ENCODE data around the gene PLCD1. TPM values are rescaled to one million over a fixed set of nuclear protein-coding genes. Genes with fewer than 3 reads are reported as not detected.
"Not testable (repeated sequence)": the region's sequence is repeated elsewhere in the genome, so short reads cannot be mapped to it uniquely, and the experiment has no call there.

The PLCD1 gene
- total and polyA plus RNA-seq, 5 donors from 2014 or later = 26.2 to 47.5 (median 29.7) TPM

DNA sequence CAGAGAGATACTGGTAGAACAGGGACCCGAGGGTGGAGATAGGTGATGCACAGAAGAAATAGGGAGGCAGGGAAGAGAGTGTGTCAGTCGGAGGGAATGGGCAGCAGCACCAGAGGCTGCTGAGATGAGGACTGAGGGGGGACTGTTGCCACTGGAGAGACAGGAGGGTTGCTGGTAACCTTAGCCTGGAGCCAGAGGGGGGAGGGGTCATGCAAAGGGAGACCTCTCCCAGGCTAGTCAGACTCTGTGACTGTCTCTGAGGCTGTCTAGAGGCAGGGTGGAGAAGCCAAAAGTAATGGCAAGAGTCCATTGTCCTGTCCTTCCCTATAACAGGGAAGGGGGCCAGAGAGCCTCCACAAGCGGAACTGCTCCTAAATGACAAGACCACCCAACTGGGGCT lies 7.5 kb upstream of the PLCD1 start:
- peak overlapping the region in 1 of 3 donors; percentile 90 for H3K27ac Mint-ChIP-seq
- peaks cover 17 to 39% (median 29%) of the 10 kb centered on the region in 4 donors for H3K4me1 Mint-ChIP-seq
- ATAC-seq (ENCODE audit: low read depth in 2 of 2) (no peak), DNase-seq (no peak)
- Histone ChIP-seq H3K36me3 (ENCODE audit: control insufficient read depth, insufficient read depth, low read length) (no peaks in the 10 kb centered on the region), H3K27ac (ENCODE audit: insufficient read depth, low read length, poor library complexity, severe bottlenecking) (no peak overlapping the region), H3K4me3 (ENCODE audit: low read depth, low read length) (no peak overlapping the region), H3K9me3 (ENCODE audit: control insufficient read depth in 2 of 2, low read length in 2 of 2) (no peaks in the 10 kb centered on the region), H3K4me1 (ENCODE audit: control insufficient read depth, insufficient read depth, low read length, poor library complexity, severe bottlenecking) (peaks cover 30% of the 10 kb centered on the region), H3K27me3 (ENCODE audit: control insufficient read depth, insufficient read depth, low read length) (no peaks in the 10 kb centered on the region)
- peaks cover 13% of the 10 kb centered on the region for H3K27me3 Mint-ChIP-seq
- H3K9me3 Mint-ChIP-seq = peaks cover 0 to 8% (median 0%) of the 10 kb centered on the region in 7 donors
- H3K36me3 Mint-ChIP-seq = no peaks in the 10 kb centered on the region
- peak overlapping the region in 2 of 4 donors; percentile 16 to 61 for H3K4me3 Mint-ChIP-seq

DNA sequence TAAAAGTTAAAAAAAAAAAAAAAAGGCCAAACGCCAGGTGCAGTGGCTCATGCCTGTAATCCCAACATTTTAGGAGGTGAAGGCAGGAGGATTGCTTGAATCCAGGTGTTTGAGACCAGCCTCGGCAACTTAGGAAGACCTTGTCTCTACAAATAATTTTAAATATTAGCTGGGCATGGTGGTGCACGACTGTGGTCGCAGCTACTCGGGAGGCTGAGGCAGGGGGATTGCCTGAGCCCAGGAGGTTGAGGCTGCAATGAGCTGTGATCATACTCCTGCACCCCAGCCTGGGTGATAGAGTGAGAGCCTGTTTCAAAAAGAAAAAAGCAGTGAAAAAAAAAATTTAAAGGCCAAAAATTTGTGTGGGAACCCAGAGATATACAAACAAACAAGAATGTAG lies 6.8 kb upstream of the PLCD1 start:
- H3K9me3 Mint-ChIP-seq = peaks cover 0 to 8% (median 0%) of the 10 kb centered on the region in 7 donors
- H3K4me1 Mint-ChIP-seq = peaks cover 17 to 45% (median 32%) of the 10 kb centered on the region in 4 donors
- H3K9me3 ChIP-seq (ENCODE audit: control insufficient read depth in 2 of 2, low read length in 2 of 2) = no peaks in the 10 kb centered on the region
- peak overlapping the region in 1 of 3 donors; percentile 31 for H3K27ac Mint-ChIP-seq
- no peak overlapping the region for H3K4me3 ChIP-seq (ENCODE audit: low read depth, low read length)
- DNase-seq (no peak), ATAC-seq (ENCODE audit: low read depth in 2 of 2) (no peak)
- H3K36me3 Mint-ChIP-seq = no peaks in the 10 kb centered on the region
- H3K27me3 ChIP-seq (ENCODE audit: control insufficient read depth, insufficient read depth, low read length) = no peaks in the 10 kb centered on the region
- H3K4me3 Mint-ChIP-seq = peak overlapping the region in 1 of 4 donors; percentile 61
- H3K4me1 ChIP-seq (ENCODE audit: control insufficient read depth, insufficient read depth, low read length, poor library complexity, severe bottlenecking) = peaks cover 34% of the 10 kb centered on the region
- H3K36me3 ChIP-seq (ENCODE audit: control insufficient read depth, insufficient read depth, low read length) = no peaks in the 10 kb centered on the region
- peaks cover 14% of the 10 kb centered on the region for H3K27me3 Mint-ChIP-seq
- no peak overlapping the region for H3K27ac ChIP-seq (ENCODE audit: insufficient read depth, low read length, poor library complexity, severe bottlenecking)

DNA sequence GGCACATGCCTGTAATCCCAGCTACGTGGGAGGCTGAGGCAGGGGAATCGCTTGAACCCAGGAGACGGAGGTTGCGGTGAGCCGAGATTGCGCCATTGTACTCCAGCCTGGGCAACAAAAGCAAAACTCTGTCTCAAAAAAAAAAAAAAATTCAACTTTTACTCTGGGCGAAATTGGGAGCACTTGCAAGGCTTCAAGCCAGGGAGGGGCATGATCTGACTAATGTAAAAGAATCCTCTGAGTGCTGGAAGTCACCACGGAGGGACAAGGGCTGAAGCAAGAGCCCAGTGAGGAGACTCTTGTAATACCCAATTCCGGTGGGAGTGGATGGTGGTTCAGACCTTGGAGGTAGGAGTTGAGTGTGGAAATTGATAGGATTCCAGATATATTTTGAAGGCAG lies 4.9 kb upstream of the PLCD1 start:
- Mint-ChIP-seq H3K4me1 (peaks cover 12 to 48% (median 28%) of the 10 kb centered on the region in 4 donors), H3K27me3 (peaks cover 13% of the 10 kb centered on the region)
- not testable (repeated sequence) for H3K4me3 ChIP-seq (ENCODE audit: low read depth, low read length); H3K27ac Mint-ChIP-seq; H3K27me3 ChIP-seq (ENCODE audit: control insufficient read depth, insufficient read depth, low read length); H3K27ac ChIP-seq (ENCODE audit: insufficient read depth, low read length, poor library complexity, severe bottlenecking); ATAC-seq (ENCODE audit: low read depth in 2 of 2); H3K9me3 Mint-ChIP-seq; H3K36me3 ChIP-seq (ENCODE audit: control insufficient read depth, insufficient read depth, low read length); H3K36me3 Mint-ChIP-seq; DNase-seq; H3K9me3 ChIP-seq (ENCODE audit: control insufficient read depth in 2 of 2, low read length in 2 of 2); H3K4me3 Mint-ChIP-seq
- H3K4me1 ChIP-seq (ENCODE audit: control insufficient read depth, insufficient read depth, low read length, poor library complexity, severe bottlenecking) = peaks cover 44% of the 10 kb centered on the region

DNA sequence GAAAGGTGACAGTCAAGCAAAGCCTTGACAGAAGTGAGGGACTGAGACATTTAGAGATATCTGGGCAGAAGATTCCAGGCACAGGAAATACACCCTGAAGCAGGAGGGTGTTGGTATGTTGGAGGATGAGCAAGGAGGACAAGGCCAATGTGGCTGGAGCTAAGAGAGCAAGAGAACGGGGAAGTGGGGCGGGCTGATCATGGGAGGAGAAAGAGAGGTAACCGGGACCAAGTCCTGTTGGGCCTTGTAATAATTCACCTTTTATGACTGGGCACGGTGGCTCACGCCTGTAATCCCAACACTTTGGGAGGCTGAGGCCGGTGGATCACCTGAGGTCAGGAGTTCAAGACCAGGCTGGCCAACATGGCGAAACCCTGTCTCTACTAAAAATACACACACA lies 4.1 kb upstream of the PLCD1 start:
- H3K27me3 Mint-ChIP-seq; DNase-seq; H3K9me3 Mint-ChIP-seq; ATAC-seq (ENCODE audit: low read depth in 2 of 2); H3K27ac ChIP-seq (ENCODE audit: insufficient read depth, low read length, poor library complexity, severe bottlenecking); H3K36me3 Mint-ChIP-seq; H3K27me3 ChIP-seq (ENCODE audit: control insufficient read depth, insufficient read depth, low read length); H3K9me3 ChIP-seq (ENCODE audit: control insufficient read depth in 2 of 2, low read length in 2 of 2); H3K4me3 ChIP-seq (ENCODE audit: low read depth, low read length); H3K36me3 ChIP-seq (ENCODE audit: control insufficient read depth, insufficient read depth, low read length): not testable (repeated sequence)
- Mint-ChIP-seq H3K4me3 (peak overlapping the region in 1 of 4 donors; percentile 77), H3K27ac (peak overlapping the region in 2 of 3 donors; percentile 52 to 90), H3K4me1 (peaks cover 8 to 42% (median 24%) of the 10 kb centered on the region in 4 donors)
- peaks cover 42% of the 10 kb centered on the region for H3K4me1 ChIP-seq (ENCODE audit: control insufficient read depth, insufficient read depth, low read length, poor library complexity, severe bottlenecking)

DNA sequence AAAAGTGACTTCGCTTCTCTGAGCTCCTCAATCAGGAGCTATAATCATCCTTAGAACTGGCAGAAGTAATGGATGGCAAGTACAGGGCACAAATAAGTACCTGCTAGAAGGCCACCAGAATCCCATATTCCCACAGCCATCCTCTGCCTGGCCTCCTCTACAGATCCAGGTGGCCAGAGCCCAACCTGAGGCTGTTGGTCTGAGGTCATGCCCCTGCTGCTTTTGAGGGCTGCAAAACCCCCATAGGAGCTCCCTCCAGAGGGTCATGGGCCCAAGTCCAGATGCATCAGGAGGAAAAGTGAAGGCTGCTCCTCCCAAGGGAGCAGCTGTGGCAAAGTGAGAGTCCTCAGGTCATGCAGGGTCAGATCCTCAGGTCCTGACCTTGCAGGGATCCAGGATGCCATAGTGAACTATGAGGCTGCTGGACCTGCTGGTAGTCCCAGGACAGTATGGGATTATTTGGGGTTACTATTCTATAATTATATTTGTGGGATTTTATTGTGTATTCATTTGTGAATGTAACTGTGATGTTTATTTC lies 3.0 kb upstream of the PLCD1 start:
- no peak for ATAC-seq (ENCODE audit: low read depth in 2 of 2)
- Mint-ChIP-seq H3K36me3 (no peaks in the 10 kb centered on the region), H3K4me1 (peaks cover 0 to 41% (median 20%) of the 10 kb centered on the region in 4 donors), H3K4me3 (peak overlapping the region in 1 of 4 donors; percentile 84), H3K9me3 (no peaks in the 10 kb centered on the region), H3K27ac (no peak overlapping the region), H3K27me3 (peaks cover 16% of the 10 kb centered on the region)
- no peak for DNase-seq
- Histone ChIP-seq H3K27me3 (ENCODE audit: control insufficient read depth, insufficient read depth, low read length) (no peaks in the 10 kb centered on the region), H3K27ac (ENCODE audit: insufficient read depth, low read length, poor library complexity, severe bottlenecking) (no peak overlapping the region), H3K9me3 (ENCODE audit: control insufficient read depth in 2 of 2, low read length in 2 of 2) (no peaks in the 10 kb centered on the region), H3K4me3 (ENCODE audit: low read depth, low read length) (no peak overlapping the region), H3K36me3 (ENCODE audit: control insufficient read depth, insufficient read depth, low read length) (no peaks in the 10 kb centered on the region), H3K4me1 (ENCODE audit: control insufficient read depth, insufficient read depth, low read length, poor library complexity, severe bottlenecking) (peaks cover 31% of the 10 kb centered on the region)

DNA sequence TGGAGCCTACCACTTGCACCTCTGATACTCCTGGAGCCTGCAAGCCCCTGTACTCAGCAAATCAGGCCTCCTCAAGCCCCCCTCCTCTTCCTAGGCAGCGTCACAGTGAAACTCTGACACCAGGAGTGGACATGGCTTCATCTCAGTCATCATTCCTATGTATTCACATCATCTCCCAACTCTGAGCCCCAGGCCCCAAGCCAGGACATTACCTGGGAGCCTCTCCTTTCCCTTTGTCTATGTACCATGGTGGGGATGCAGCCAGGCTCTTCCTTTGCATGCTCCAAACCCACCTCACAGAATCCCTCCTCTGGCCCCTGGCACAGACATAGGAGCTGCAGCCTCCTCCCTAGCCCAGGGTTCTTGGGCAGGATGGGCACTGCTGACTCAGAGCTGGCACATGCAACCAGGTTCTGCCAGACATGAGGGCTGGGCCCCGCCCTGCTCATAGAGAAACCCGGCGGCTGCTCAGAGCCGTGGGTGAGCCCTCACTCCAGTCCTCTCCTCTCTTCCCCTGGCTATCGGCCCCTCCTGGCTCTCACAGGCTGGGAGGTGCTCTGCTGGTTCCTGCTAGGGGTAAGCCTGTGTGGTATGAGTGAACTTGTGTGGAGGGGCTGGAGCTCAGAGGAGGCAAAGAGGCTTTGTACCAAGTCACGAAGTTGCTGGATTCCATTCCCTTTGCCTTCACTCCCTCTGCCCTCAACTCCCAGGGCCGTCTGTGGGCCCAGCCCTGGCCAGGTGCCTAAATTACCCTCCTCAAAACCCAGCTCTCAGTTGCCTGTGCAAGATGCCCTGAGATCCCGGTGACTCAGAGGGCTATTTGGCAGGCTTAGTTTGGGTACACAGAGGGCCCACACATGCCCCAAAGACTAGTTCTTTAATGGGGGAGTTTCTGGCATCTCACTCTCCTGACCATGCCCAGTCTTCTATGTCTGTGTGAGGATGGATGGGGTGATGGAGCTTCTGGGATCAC lies 1.9 kb upstream of the PLCD1 start:
- Mint-ChIP-seq H3K9me3 (no peaks in the 10 kb centered on the region), H3K36me3 (no peaks in the 10 kb centered on the region), H3K27ac (peak overlapping the region; percentile 58 to 92 (median 79)), H3K4me3 (peak overlapping the region; percentile 77 to 93 (median 86)), H3K27me3 (peaks cover 16% of the 10 kb centered on the region), H3K4me1 (peaks cover 0 to 36% (median 20%) of the 10 kb centered on the region in 4 donors)
- ATAC-seq (ENCODE audit: low read depth in 2 of 2) = peak; percentile 96 to 97
- peaks cover 29% of the 10 kb centered on the region for H3K4me1 ChIP-seq (ENCODE audit: control insufficient read depth, insufficient read depth, low read length, poor library complexity, severe bottlenecking)
- no peaks in the 10 kb centered on the region for H3K36me3 ChIP-seq (ENCODE audit: control insufficient read depth, insufficient read depth, low read length)
- no peaks in the 10 kb centered on the region for H3K9me3 ChIP-seq (ENCODE audit: control insufficient read depth in 2 of 2, low read length in 2 of 2)
- H3K27ac ChIP-seq (ENCODE audit: insufficient read depth, low read length, poor library complexity, severe bottlenecking) = no peak overlapping the region
- H3K27me3 ChIP-seq (ENCODE audit: control insufficient read depth, insufficient read depth, low read length) = no peaks in the 10 kb centered on the region
- no peak overlapping the region for H3K4me3 ChIP-seq (ENCODE audit: low read depth, low read length)
- DNase-seq = peak; percentile 26 to 86 (median 30)

DNA sequence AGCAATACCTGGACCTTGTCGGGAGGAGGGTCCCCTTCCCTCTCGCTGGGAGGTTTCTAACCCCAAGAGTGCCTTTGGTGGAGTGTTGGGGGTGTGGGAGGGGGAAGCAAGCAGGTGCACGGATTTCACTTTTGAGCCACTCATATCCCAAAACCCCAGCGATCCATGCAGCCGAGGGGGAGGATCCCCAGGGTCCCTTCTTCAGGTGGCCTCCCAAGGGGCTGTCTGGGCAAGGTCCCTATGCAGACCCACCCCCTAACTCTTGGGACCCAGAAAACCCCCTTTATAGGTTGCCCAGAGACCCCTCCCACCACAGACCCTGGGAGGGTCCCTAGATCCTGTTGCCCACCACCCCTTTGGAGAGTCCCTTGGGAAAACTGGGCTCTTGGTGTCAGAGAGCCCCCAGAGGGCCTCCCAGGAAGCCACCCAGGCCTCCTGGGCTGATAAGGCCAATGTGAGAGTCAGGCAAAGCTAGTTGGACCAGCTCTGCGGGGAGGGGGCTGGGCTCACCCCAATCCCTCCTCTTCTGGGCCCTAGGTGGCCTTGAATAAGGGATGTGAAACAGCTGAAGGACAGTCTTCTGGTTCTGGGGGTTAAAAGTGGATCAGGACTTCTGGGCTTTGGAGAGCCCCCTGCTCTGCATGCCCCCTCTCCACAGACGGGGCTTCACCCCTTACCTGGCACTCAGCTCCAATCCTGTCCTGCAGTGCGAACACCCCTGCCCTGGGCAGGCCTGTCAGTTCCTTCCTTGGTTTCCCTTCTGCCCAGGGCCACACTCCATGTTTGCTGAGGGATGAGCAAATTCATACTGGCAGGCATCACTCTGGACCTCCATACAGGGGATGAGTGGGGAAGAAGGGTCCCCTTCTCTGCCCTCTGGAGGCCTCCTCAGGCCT lies 932 bp upstream of the PLCD1 start:
- H3K9me3 ChIP-seq (ENCODE audit: control insufficient read depth in 2 of 2, low read length in 2 of 2) = no peaks in the 10 kb centered on the region
- H3K27me3 Mint-ChIP-seq = peaks cover 16% of the 10 kb centered on the region
- peak overlapping the region; percentile 61 to 89 (median 80) for H3K4me3 Mint-ChIP-seq
- peak overlapping the region in 2 of 3 donors; percentile 58 to 92 for H3K27ac Mint-ChIP-seq
- no peaks in the 10 kb centered on the region for H3K27me3 ChIP-seq (ENCODE audit: control insufficient read depth, insufficient read depth, low read length)
- no peak overlapping the region for H3K27ac ChIP-seq (ENCODE audit: insufficient read depth, low read length, poor library complexity, severe bottlenecking)
- no peaks in the 10 kb centered on the region for H3K36me3 Mint-ChIP-seq
- no peaks in the 10 kb centered on the region for H3K36me3 ChIP-seq (ENCODE audit: control insufficient read depth, insufficient read depth, low read length)
- H3K4me3 ChIP-seq (ENCODE audit: low read depth, low read length) = peak overlapping the region; percentile 32
- H3K4me1 Mint-ChIP-seq = peaks cover 0 to 42% (median 25%) of the 10 kb centered on the region in 4 donors
- H3K4me1 ChIP-seq (ENCODE audit: control insufficient read depth, insufficient read depth, low read length, poor library complexity, severe bottlenecking) = peaks cover 37% of the 10 kb centered on the region
- H3K9me3 Mint-ChIP-seq = no peaks in the 10 kb centered on the region
- no peak for DNase-seq
- no peak for ATAC-seq (ENCODE audit: low read depth in 2 of 2)
